GM18858 (cell line): Measurements from ENCODE around the gene MED19.
"Not testable (repeated sequence)": the region's sequence is repeated elsewhere in the genome, so short reads cannot be mapped to it uniquely, and the experiment has no call there.

ENCODE experiments used
- ATAC-seq: cut with Tn5 transposase; IDR thresholded peaks from one replicate; pipeline ENCODE4 v1.9.1; 2021; ENCODE audit not compliant: unreplicated experiment

MED19 gene

DNA sequence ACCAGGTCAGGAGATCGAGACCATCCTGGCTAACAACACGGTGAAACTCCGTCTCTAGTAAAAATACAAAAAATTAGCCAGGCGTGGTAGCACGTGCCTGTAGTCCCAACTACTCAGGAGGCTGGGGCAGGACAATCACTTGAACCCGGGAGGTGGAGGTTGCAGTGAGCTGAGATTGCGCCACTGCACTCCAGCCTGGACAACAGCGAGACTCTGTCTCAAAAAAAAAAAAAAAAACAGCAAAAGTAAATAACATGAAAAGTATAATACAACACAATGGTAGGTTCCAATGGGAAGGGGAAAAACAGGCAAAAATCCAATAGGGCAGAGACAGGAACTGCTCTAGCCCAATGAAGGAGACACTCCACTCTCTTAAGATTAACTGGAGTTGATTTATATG lies 6.6 kb downstream of the MED19 start:
- ATAC-seq = not testable (repeated sequence)

DNA sequence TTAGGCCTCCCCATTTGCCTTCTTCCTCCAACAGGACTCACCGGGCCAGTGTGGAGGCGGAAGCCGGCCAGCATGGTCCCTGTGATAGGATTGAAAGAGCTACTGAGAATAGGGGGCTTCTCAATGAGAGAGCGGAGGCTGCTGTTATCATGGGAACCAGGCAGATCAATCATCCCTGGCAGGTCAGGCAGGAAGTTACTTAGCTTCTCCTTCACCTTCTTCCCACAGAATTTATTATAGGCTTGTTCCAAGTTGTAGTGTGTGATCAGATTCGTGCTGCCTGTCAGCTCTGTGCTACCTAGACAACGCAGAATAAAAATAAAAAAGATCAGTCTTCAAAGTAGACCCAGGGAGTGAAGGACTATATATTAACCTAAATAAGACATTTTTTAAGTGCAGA lies 7.1 kb downstream of the MED19 start:
- ATAC-seq = no peak

DNA sequence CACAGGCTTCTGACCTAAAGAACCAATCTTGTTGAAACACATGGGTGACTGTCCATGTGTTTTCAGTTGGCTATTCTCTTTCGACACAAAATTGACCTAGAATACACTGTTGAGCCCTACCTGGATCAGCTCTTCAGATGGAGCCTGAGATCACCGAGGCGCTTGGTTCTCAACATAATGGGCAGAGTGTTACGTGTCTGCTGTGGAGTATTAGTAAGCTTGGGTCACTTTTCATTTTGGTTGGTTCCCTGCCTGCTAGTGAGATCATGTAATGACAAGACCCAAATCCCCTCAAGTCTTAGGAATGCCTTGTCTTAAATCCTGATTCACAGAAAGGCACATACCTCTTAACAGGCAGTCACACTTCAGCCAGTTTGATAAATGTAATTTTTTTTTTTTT lies 8.7 kb downstream of the MED19 start:
- no peak for ATAC-seq

DNA sequence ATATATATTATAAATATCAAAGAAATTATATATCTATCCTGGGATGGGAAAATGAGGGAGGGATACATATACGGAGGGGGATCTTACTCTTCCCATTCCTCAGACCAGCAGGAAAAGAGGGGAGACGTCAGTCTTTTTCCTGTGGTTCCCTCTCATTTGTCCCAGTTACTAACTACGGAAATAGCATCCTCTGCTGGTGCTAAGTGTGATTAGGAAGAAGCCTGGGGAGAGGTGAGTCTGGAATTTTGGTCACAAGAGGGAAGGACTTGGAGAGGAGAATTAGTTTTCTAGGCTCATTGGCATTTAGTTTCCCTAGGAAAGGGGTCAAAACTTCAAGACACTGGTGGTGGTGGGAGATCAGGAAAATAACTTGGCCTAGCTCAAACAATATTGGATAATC lies 11.6 kb downstream of the MED19 start:
- ATAC-seq = no peak

DNA sequence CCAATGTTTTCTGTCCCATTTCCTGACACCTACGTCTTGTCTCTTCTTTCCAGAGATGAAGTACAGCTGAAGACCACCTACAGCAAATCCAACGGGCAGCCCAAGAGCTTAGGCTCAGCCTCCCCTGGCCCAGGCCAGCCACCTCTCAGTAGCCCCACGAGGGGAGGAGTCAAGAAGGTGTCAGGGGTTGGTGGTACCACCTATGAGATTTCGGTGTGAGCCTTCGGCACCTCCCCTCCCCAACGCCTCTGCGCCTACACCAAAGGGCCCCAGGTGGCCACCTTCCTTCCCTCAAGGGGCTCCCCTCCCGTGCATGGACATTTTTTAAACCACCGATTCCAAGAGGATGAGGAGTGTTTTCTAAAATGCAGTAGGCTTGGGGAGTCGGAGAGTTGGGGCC lies 12.2 kb downstream of the MED19 start:
- ATAC-seq = no peak

DNA sequence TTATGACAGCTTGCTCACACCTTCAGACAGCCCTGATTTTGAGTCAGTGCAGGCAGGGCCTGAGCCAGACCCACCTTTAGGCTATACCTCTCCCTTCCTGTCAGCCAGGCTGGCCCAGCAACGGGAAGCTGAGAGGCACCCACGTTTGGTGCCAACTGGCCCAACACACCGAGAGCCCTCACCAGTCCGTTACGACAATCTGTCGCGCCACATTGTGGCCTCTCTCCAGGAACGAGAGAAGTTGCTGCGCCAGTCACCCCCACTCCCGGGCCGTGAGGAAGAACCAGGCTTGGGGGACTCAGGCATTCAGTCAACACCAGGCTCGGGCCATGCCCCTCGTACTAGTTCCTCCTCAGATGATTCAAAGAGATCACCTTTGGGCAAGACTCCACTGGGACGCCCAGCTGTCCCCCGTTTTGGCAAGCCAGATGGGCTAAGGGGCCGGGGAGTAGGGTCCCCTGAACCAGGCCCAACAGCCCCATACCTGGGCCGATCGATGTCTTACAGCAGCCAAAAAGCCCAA lies 13.1 kb downstream of the MED19 start:
- ATAC-seq = no peak

DNA sequence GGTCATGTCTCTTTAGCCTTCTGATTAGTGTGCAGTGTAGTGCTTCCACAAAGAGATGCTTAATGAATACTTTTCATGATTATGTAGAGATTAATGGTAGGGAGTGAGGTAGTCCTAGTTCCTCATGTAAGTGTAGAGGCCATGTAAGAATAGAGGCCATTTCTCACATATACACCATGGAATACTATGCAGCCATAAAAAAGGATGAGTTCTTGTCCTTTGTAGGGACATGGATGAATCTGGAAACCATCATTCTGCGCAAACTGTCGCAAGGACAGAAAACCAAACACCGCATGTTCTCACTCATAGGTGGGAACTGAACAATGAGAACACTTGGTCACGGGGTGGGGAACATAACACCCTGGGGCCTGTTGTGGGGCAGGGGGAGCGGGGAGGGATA lies 21.5 kb downstream of the MED19 start:
- ATAC-seq = not testable (repeated sequence)

DNA sequence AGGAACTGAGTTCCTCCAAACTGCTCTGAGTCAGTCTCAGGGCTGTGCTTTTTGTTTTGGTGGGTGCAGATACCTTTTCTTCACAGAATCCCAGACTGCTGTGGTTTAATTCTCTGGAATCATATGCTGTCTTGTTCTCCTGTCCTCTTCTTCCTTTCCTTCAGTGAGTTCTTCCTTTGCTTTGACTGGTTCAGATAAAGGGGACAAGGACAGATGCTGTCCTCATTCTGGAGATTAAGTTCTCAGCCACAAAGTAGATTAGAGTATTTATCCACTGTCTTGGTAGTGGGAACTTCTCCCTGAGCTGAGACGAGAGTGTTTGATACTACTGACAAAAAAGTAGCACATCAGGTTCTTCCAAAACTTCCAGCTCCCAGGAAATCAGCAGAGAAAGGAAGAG lies 30.8 kb downstream of the MED19 start:
- ATAC-seq = no peak

DNA sequence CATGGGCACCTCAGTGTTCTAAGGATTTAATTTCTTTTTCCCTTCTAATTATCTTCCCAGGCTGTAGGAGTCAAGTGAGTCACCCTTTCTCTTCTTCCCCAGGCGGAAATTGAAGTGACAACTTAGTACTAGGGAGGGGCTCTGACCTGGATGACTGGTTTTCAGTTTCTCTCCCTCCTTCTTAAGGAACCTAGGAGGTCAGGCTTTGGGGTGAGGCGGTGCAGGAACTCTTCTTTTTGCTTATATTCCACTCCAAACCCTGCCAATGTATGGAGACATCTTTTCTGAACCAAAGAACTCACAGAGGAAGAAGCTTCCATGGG lies 31.5 kb downstream of the MED19 start:
- ATAC-seq = no peak

DNA sequence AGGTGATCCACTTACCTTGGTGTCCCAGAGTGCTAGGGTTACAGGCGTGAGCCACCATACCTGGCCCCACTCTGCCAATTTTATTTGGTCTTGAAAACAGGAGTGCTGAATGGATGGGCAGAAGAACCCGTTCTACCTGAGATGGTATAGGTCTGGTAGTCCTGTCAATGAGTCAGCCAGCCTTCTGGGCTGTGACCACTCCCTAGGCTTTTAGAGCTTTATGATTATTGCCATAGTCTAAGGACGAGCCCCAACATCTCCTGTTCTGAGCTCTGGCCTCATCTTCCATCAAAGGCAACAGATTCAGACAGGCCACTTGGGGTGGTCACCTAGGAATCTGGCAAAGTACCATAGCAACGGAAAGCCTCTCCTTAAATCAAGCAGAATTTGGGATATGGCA lies 32.6 kb downstream of the MED19 start:
- no peak for ATAC-seq

DNA sequence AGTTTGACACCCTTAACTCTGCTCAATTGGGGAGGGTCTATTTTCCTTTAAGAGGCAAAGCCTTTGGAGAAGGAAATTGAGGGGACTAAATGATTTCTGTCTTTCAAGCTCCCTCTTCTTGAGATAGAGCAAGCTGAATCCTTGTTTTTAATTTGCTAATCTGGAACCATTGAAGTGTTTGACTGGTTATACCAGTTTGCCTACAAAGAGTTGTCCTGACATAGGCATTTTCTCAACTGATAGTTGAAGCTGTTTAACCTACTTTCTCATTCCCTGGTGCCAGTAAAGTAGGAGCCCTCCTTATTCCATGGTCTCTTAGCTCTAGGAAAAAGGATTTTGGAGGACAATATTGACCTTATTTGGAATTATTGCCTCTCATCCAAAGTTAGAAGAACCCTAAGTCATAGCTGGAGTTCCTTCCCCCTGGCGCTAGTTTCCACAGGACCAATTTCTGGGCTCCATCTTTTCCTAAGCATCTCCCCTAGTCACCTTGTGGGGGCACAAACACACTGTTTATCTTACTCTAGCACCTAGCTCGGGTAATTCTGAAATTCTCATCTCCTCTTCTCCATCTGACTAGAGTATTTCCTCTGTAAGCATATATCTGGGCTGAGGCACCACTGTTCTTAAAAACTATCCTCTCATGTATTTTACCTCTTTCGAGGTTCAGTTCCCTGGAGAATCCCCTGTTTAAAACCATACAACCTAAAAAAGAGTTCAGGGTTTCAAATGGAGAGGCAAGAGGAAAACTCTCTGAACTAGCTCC lies 36.7 kb downstream of the MED19 start:
- no peak for ATAC-seq

DNA sequence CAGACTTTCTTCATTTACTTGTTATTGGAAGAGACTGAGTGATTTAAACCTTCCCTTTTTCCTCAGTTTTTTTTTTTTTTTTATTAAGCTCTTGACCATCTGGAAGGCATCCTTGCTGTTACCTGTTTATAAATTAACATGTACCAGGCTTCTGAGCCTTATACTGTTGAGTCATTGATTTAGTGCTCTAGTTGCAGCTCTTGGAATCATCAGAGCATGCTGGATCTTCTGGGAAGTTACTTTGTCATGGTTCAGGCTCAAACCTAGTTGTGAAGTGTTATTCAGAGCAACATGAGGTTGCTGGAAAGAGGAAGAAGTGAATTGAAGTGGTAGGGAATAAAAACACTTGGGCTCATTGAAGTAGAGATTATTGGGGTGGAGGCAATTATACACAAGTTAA lies 37.8 kb downstream of the MED19 start:
- no peak for ATAC-seq

DNA sequence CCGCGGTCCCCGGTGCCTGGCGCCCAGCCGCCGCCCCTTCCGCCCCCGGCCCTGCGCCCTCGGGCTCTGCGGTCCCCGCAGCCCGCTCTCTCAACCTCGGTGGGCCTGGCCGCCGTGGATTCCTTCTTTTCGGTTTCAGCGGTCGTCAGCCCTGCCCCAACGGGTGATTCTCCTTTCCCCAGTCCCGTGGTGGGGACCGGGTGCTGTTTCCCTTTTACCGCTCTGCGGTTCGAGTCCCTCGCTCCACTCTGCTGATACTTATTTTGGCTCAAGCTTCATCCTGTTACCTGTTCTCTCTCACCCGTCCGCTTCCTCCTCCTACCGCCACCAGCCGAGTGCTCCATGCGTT lies 43.6 kb downstream of the MED19 start:
- ATAC-seq = no peak

DNA sequence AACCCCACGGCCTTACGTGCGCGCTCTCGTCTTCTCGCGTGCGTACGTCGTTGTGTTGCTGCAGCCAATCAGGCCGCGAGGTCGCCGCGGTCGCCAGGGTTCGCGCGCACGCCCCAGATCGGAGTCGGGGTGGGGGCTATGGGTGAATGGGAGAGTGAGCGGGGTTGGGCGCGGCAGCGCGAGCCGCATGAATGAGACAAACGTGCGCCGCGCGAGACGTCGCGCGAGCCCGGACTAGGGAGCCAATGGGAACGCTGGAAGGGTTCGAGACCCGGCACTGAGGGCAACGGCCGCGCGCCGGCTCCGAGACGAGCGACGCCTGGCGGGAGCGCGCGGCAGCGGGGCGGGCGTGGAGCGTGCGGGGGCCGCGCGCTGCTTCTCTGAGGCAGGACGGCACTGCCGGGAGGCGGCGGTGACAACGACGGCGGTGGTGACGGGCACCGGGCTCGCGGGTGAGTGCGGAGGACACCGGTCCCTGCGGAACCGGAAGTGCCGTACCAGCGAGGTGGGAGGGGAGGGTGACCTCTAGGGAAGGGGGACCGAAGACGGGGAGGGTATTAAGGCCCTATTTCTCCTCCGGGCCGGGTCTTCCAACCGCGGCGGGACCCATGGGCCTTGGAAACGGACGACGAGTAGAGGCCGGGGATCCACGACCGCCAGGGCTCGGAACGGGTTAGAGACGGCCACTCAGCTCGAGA lies 44.1 kb downstream of the MED19 start, which contains the start of gene ZDHHC5:
ZDHHC5 (plus strand) TSS at position 379 of the 698 bp plus-strand sequence. CDS start 4,977 bp downstream, outside the sequence.
- ATAC-seq = peak; percentile 83

DNA sequence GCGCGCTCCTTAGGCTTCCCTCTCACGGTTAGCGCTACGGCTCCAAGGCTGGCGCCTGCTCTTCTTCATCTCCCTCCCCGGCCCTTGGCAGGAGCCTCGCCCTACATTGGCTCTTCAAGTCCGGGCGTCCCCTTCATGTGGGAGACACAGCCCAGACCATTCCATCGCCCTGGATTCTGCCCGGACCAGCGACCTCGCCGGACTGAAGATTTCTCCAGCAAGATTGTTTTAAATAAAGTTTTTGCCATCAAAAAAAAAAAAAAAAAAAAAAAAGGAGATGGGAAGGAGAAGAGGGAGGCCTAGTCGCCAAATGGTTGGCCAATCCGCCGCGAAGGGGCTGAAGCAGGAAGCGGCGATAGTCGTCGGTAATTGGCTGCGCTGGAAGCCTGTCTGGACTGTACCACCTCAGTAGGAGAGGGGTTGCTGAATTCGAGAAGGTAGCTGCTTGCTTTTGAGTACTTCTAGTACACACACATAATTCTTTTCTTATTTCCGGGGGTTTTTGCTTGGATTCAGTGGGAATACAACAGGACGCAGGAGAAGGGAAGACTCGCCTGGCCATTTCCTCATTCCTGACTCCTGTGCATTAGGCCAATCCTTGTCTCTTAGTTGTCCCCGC lies 44.8 kb downstream of the MED19 start:
- peak; percentile 57 for ATAC-seq

DNA sequence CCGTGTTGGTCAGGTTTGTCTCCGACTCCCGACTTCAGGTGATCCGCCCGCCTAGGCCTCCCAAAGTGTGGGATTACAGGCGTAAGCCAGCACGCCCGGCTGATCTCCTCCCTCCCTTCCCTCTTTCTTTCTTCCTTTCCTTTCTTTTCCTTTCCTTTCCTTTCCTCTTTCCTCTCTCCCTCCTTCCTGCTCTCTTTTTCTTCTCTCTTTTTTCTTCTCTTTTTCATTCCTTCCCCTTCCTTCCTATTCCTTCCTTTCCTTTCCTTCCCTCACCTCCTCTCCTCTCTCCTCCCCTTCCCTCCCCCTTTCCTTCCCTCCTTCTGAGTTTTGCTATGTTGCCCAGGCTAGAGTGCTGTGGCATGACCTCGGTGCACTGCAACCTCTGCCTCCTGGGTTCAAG lies 48.0 kb downstream of the MED19 start:
- no peak for ATAC-seq

DNA sequence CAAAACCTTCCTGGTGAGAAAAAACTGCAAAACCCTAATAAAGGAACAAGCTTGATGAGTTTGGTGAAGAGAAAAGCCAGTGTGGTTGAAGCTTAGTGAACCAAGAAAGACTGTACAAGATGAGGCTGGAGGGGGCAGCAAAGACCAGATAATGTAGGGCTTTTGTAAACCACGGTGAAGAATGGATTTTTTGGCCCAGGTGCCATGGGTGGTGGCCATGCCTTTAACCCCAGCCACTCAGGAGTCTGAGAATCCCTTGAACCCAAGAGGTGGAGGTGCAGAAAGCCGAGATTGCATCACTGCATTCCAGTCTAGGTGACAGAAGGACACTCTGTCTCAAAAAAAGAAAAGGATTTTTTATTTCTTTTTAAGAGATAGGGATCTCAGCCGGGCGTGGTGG lies 49.1 kb downstream of the MED19 start:
- ATAC-seq = no peak

DNA sequence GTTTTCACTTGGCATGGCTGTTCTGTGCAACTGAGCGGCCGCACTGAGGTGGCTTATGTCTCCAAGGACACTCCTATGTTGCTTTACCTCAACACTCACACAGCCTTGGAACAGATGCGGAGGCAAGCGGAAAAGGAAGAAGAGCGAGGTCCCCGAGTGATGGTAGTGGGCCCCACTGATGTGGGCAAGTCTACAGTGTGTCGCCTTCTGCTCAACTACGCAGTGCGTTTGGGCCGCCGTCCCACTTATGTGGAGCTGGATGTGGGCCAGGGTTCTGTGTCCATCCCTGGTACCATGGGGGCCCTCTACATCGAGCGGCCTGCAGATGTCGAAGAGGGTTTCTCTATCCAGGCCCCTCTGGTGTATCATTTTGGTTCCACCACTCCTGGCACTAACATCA lies 52.3 kb downstream of the MED19 start:
- no peak for ATAC-seq

DNA sequence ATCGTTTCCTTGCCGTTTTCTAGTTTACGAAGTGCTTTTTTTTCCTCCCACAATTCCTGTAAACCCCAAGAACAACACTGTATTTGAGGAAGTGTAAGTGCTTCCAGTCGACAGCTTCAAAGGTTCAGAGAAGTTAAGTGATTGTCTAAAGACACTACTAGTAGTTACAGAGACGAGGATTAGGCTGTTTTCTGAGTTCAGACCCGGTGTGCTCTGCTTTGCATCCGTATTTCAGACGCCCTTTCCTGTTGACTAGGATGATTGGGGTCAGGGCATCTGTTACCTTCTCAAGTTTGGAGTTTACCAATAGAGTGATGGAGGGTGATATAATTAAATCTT lies 54.0 kb downstream of the MED19 start:
- ATAC-seq = no peak

DNA sequence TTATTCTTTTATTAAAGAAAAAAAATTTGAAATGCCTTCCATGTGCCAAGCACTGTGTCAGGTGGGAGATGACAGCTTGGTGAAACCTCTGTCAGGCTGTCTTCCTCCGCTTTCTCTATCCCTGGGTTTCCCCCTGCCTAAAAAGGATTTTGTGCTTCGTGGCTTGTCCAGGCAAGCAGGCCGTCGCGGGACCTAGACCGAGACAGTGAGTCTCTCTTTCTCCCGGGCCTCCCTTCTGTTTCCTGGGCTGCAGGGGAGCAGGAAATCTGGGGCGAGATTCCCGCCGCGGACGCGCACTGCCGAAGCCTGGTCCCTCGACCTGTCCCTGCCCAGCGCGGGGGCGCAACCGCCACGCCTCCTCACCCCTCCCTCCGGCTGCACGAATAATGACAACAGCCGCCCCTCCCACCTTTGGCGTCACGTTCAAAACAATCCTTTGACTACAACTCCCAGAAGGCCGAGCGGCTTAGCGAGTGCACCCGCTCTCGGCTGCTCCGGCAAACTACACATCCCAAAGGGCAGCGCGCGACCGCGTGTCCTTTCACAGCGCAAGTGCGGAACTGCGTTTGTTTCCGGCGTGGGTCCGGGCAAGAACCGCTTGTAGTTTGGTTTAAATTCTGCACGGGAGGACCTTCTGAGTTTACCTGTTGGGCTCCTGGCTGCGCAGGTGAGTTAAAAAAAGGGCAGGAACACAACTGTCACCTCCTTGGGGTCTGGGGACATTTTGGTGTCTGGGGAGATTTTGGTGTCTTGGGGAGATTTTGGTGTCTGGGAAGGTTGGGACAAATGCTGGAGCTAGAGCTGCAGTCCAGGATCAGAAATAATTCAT lies 54.6 kb downstream of the MED19 start, which contains the start of gene CLP1:
CLP1 (plus strand) TSS at position 569 of the 829 bp plus-strand sequence. CDS start 1,715 bp downstream, outside the sequence.
- peak; percentile 99 for ATAC-seq

DNA sequence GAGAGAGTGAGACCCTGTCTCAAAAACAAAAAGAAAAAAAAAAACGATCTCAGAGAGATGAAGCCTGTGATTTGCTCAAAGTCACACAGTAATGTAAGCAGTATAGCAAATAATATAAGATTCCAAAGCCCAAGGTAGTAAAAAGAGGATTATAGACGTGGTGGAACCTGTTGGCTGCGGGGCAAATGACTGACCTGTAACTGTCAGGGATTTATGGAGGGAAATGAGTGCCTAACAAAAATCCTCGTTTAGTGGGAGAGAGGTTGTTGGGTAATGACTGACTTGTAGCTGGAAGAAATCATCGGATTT lies 55.2 kb downstream of the MED19 start:
- ATAC-seq = no peak
